Spleen (tissue), 11 donors: ENCODE data around the gene HSPA12B. TPM values are rescaled to one million over a fixed set of nuclear protein-coding genes. Genes with fewer than 3 reads are reported as not detected.

ENCODE experiments used
- DNase-seq: peaks from one replicate; pipeline ENCODE4 v3.0.0-alpha.2; 2020
- H3K27ac ChIP-seq, 8 donors: fragments of 200-600 bp; sonication (generic) in 7 of 8; 1 replicate in 4 of 8; 2 replicates in 4 of 8; pipeline versions ENCODE4 v1.5.0 to v1.8.0; 2016 to 2021; ENCODE audit warnings: inconsistent platforms in 4 of 8, mild to moderate bottlenecking in 4 of 8, moderate library complexity in 1 of 8
- H3K27me3 ChIP-seq, 7 donors: fragments of 200-600 bp; sonication (generic) in 6 of 7; replicated peaks in 1 of 7; 1 replicate in 4 of 7; 2 replicates in 3 of 7; pipeline versions ENCODE4 v1.5.0 to v1.8.0; 2016 to 2021; ENCODE audit warnings: inconsistent platforms in 3 of 7, mild to moderate bottlenecking in 1 of 7
- H3K36me3 ChIP-seq, 6 donors: fragments of 200-600 bp; sonication (generic) in 5 of 6; 1 replicate in 4 of 6; 2 replicates in 2 of 6; pipeline versions ENCODE4 v1.5.0 to v1.8.0; 2016 to 2021; ENCODE audit warnings: inconsistent platforms in 2 of 6
- H3K4me1 ChIP-seq, 6 donors: fragments of 200-600 bp; sonication (generic) in 5 of 6; 1 replicate in 3 of 6; 2 replicates in 3 of 6; pipeline versions ENCODE4 v1.5.0 to v1.8.0; 2016 to 2021; ENCODE audit warnings: inconsistent platforms in 3 of 6
- H3K4me3 ChIP-seq, 8 donors: fragments of 200-600 bp; sonication (generic) in 7 of 8; 1 replicate in 4 of 8; 2 replicates in 4 of 8; pipeline versions ENCODE4 v1.5.0 to v1.8.0; 2016 to 2021; ENCODE audit warnings: inconsistent platforms in 4 of 8, mild to moderate bottlenecking in 4 of 8, moderate library complexity in 2 of 8
- H3K9me3 ChIP-seq, 8 donors: fragments of 200-600 bp; sonication (generic) in 7 of 8; 1 replicate in 4 of 8; 2 replicates in 4 of 8; pipeline versions ENCODE4 v1.5.0 to v1.8.0; 2016 to 2021; ENCODE audit warnings: inconsistent platforms in 4 of 8
- POLR2A ChIP-seq, 3 donors: fragments of 450-650 bp; IDR thresholded peaks; one replicate each; pipeline ENCODE4 v1.5.1; 2017; ENCODE audit warnings: antibody characterized with exemption in 3 of 3, mild to moderate bottlenecking in 1 of 3
- POLR2AphosphoS5 ChIP-seq, 3 donors: sonication (generic); formaldehyde crosslinking; IDR thresholded peaks; one replicate each; pipeline ENCODE4 v1.5.1; 2017; ENCODE audit warnings: antibody characterized with exemption in 3 of 3
- WGBS, 5 donors: extraction: QIAGEN DNeasy Blood & Tissue Kit in 3 of 5; methylation state at CpG; one replicate each; pipeline versions ENCODE4 v1.1.5 to v1.1.7; 2013 to 2018; 5-methylcytosine and 5-hydroxymethylcytosine counted together
- intact Hi-C: fragments of 100-400 bp; cut with DNase I; formaldehyde crosslinking; loops from one replicate; pipeline ENCODE4 v1.15.0; 2023; ENCODE audit warnings: low total_unique reads
- polyA plus RNA-seq, 3 donors: library from polyadenylated mRNA; stranded (reverse); fragments of 200-250 nt; gene quantifications; one replicate each; pipeline ENCODE4 v1.2.1, GENCODE V29; 2013
- total RNA-seq, 7 donors: library from RNA; depleted of rRNA in 3 of 7; stranded (reverse); fragments of >200 nt in 3 of 7; fragmentation: NEBNext Ultra II Directional in 4 of 7; extraction: Animal tissue kit (Norgen Biotek cat#: 25700) in 4 of 7; gene quantifications; one replicate each; pipeline versions ENCODE4 v1.1.0 to v1.2.1, GENCODE V29; 2016 to 2021
- TF ChIP-seq, protein P1 (sequence below), 11 experiments: fragments of 200-600 bp in 7 of 11; fragments of 450-650 bp in 4 of 11; sonication (generic) in 4 of 11; IDR thresholded peaks in 8 of 11; conservative IDR thresholded peaks in 3 of 11; 1 replicate in 7 of 11; 2 replicates in 4 of 11; pipeline versions ENCODE4 v1.4.0 to v1.8.0; 2016 to 2021; ENCODE audit warnings: antibody characterized with exemption in 11 of 11, inconsistent platforms in 4 of 11, mild to moderate bottlenecking in 1 of 11
- donor health status: healthy with polysubstance abuse.
- donor health status: DM: no; HTN: no; CAD: no; lungs with moderate emphysema.
- donor health status: DM: no; HTN: no; CAD: no.
- donor health status: Bipolar disorder and iron deficiency.
- donor health status: healthy.
- donor health status: DM: no; HTN: no; CAD: no.
- donor health status: DM: yes; HTN: yes; CAD: no.

Gene HSPA12B
- total and polyA plus RNA-seq, 10 donors, result 5.7 to 74.0 (median 27.2) TPM

DNA sequence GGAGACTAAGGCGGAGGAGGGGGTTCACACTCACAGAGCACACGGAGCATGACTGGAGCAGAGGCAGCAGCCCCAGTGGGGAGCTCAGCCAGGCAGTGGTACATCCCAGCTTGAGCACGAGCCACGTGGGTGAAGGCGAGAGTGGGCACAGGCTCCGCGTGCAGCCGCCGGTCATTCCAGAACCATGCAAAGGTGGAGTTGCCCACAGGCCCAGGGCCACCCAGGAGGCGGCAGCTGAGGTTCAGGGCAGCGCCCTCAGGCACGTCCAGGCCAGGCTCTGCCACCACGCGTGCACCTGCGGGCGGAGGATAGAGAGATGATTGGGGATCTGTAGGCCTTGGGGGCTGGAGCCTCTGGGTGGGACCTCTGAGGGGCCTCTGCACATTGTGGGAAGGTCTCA lies 41.2 kb upstream of the HSPA12B start:
- no peak for TF ChIP-seq POLR2AphosphoS5 (IDR thresholded peaks at IDR 0.05)
- TF ChIP-seq, protein P1, sequence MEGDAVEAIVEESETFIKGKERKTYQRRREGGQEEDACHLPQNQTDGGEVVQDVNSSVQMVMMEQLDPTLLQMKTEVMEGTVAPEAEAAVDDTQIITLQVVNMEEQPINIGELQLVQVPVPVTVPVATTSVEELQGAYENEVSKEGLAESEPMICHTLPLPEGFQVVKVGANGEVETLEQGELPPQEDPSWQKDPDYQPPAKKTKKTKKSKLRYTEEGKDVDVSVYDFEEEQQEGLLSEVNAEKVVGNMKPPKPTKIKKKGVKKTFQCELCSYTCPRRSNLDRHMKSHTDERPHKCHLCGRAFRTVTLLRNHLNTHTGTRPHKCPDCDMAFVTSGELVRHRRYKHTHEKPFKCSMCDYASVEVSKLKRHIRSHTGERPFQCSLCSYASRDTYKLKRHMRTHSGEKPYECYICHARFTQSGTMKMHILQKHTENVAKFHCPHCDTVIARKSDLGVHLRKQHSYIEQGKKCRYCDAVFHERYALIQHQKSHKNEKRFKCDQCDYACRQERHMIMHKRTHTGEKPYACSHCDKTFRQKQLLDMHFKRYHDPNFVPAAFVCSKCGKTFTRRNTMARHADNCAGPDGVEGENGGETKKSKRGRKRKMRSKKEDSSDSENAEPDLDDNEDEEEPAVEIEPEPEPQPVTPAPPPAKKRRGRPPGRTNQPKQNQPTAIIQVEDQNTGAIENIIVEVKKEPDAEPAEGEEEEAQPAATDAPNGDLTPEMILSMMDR (IDR thresholded peaks at IDR 0.05 in 8 of 11, conservative IDR thresholded peaks at IDR 0.05 in 3 of 11), result no peak
- no peak for TF ChIP-seq POLR2A (IDR thresholded peaks at IDR 0.05)
- intact Hi-C loops, result no loop called here
- DNase-seq, result no peak
- no peaks in the 10 kb centered on the region for H3K27me3 ChIP-seq
- H3K9me3 ChIP-seq, result peaks cover 0 to 3% (median 2%) of the 10 kb centered on the region in 8 donors
- H3K36me3 ChIP-seq, result peaks cover 0 to 39% (median 0%) of the 10 kb centered on the region in 6 donors
- H3K27ac ChIP-seq, result no peak overlapping the region
- peaks cover 0 to 4% (median 0%) of the 10 kb centered on the region in 6 donors for H3K4me1 ChIP-seq
- H3K4me3 ChIP-seq, result no peak overlapping the region
- whole genome bisulfite sequencing, 5 donors, result 82 to 92% (median 92%) methylated on average over 10 to 16 of the region's 16 CpGs

DNA sequence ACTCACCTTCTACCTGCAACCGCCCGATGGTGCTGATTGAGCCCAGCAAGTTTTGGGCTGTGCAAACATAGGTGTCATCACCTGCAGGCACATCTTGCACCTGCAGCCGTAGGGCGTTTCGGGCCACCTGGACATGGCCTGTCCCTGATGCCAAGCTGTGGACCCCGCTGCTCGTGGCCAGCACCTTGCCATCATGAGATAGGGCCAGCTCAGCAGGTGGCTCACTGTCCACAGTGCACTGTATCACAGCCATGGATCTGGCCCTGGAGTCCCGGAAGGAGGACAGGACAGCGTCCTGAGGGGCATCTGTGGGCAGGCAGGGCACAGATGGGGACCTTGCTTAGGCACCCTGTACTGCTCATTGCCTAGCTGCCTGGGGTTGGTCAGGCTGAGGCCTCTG lies 40.6 kb upstream of the HSPA12B start:
- H3K4me1 ChIP-seq, result no peaks in the 10 kb centered on the region
- WGBS, 5 donors, result 82 to 95% (median 91%) methylated on average over 5 to 9 of the region's 9 CpGs
- TF ChIP-seq POLR2AphosphoS5 (IDR thresholded peaks at IDR 0.05) (no peak), POLR2A (IDR thresholded peaks at IDR 0.05) (no peak)
- TF ChIP-seq, protein P1 (IDR thresholded peaks at IDR 0.05 in 8 of 11, conservative IDR thresholded peaks at IDR 0.05 in 3 of 11), result no peak
- no peak for DNase-seq
- no peaks in the 10 kb centered on the region for H3K27me3 ChIP-seq
- no peak overlapping the region for H3K27ac ChIP-seq
- H3K9me3 ChIP-seq, result peaks cover 0 to 9% (median 6%) of the 10 kb centered on the region in 8 donors
- H3K4me3 ChIP-seq, result no peak overlapping the region
- intact Hi-C loops, result no loop called here
- peaks cover 0 to 39% (median 0%) of the 10 kb centered on the region in 6 donors for H3K36me3 ChIP-seq

DNA sequence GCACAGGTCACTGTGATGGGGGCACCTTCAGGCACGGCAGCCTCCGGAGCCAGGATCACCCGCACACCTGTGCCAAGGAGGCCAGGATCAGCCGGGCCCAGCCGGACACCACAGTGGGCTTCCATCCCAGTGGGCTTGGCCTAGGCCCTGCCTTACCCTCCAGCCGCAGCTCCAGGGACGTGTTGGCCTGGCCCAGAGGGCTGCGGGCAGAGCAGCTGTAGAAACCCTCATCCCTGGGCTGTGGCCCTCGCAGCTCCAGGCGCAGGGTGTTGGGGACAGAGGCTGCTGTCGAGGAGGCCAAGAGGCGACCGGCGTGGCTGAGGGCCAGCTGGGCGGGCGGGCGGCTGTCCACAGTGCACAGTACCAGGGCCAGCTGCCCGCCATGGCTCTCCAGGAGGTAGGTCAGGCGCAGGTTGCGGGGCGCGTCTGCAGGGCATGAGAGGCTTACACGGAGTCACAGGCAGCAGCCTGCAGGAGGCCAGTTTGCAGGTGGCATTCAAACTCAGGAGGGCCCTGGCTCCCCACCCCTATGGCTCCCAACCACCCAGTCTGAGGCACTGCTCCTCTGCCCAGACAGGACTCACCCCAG lies 39.7 kb upstream of the HSPA12B start:
- peaks cover 0 to 39% (median 0%) of the 10 kb centered on the region in 6 donors for H3K36me3 ChIP-seq
- DNase-seq, result no peak
- no peak overlapping the region for H3K4me3 ChIP-seq
- H3K27me3 ChIP-seq, result no peaks in the 10 kb centered on the region
- no peaks in the 10 kb centered on the region for H3K4me1 ChIP-seq
- intact Hi-C loops, result no loop called here
- TF ChIP-seq POLR2AphosphoS5 (IDR thresholded peaks at IDR 0.05) (no peak), POLR2A (IDR thresholded peaks at IDR 0.05) (no peak)
- TF ChIP-seq, protein P1 (IDR thresholded peaks at IDR 0.05 in 8 of 11, conservative IDR thresholded peaks at IDR 0.05 in 3 of 11), result no peak
- WGBS, 5 donors, result 90 to 93% (median 92%) methylated on average over 5 to 23 of the region's 23 CpGs
- no peak overlapping the region for H3K27ac ChIP-seq
- peaks cover 0 to 9% (median 6%) of the 10 kb centered on the region in 8 donors for H3K9me3 ChIP-seq

DNA sequence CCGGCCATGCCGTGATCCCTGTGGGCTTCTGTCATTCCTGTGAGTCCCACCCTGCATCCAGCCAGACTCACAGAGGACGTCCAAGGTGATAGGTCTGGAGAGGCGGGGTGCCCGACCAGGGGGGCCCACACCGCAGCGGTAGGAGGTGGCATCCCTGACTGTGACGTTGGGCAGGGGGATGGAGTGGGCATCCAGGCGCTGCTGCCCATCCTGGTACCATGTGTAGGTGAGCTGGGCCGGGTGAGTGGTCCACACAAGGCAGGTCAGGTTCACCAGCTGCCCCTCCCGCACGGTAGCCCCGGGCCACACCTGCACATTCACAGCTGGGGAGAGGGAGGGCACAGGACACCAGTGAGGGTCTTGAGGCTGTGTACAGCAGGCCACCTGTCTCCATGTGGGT lies 39.1 kb upstream of the HSPA12B start:
- intact Hi-C loops, result no loop called here
- no peak for DNase-seq
- Histone ChIP-seq H3K36me3 (peaks cover 0 to 39% (median 0%) of the 10 kb centered on the region in 6 donors), H3K4me1 (no peaks in the 10 kb centered on the region), H3K9me3 (peaks cover 0 to 9% (median 6%) of the 10 kb centered on the region in 8 donors), H3K4me3 (no peak overlapping the region), H3K27me3 (no peaks in the 10 kb centered on the region), H3K27ac (no peak overlapping the region)
- 81 to 100% (median 91%) methylated on average over 2 to 13 of the region's 13 CpGs for WGBS, 5 donors
- TF ChIP-seq, protein P1 (IDR thresholded peaks at IDR 0.05 in 8 of 11, conservative IDR thresholded peaks at IDR 0.05 in 3 of 11), result no peak
- no peak for TF ChIP-seq POLR2A (IDR thresholded peaks at IDR 0.05)
- no peak for TF ChIP-seq POLR2AphosphoS5 (IDR thresholded peaks at IDR 0.05)
